GM21381 (cell line): ENCODE measurements around the gene KLHDC3.

ENCODE experiments used
- ATAC-seq: cut with Tn5 transposase; IDR thresholded peaks from one replicate; pipeline ENCODE4 v1.9.1; 2021; ENCODE audit warnings: mild to moderate bottlenecking, moderate library complexity; ENCODE audit not compliant: unreplicated experiment

The KLHDC3 gene, protein sequence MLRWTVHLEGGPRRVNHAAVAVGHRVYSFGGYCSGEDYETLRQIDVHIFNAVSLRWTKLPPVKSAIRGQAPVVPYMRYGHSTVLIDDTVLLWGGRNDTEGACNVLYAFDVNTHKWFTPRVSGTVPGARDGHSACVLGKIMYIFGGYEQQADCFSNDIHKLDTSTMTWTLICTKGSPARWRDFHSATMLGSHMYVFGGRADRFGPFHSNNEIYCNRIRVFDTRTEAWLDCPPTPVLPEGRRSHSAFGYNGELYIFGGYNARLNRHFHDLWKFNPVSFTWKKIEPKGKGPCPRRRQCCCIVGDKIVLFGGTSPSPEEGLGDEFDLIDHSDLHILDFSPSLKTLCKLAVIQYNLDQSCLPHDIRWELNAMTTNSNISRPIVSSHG

DNA sequence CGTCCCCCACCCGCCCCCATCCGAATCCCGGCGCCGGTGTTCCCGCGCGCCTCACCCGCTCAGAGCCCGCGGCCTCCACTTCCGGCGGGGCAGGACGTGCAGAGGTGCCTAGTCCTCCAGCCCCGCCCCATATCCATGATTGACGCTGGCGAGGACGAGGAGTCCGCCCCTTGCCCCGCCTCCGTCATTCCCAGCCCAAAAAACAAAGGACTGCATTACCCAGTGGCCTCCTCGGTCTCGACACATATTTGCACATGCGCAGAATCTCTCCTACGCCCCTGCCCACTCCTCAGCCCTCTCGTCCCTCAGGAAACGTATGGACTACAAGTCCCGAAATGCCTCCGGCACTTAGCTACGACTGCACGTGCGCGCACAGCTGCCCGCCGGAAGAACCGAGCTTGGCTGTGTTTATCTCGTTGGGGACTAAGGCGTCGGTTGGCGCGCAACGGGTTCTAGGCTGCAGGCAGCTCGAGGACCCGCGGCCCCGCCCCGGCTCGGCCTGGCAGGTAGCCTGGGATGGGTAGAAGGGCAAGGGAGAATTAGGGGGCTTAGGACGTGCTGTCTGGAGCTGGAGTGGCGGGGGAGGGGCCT lies at the start of gene KLHDC3, which contains the start of gene MEA1:
Gene KLHDC3 (plus strand): TSS at position 407 of the 591 bp plus-strand sequence. CDS start 2,944 bp downstream, outside the sequence.
Gene MEA1 (minus strand): TSS at position 104 of the 591 bp plus-strand sequence. CDS start 133 bp downstream, outside the sequence.
- ATAC-seq, result peak; percentile 92

DNA sequence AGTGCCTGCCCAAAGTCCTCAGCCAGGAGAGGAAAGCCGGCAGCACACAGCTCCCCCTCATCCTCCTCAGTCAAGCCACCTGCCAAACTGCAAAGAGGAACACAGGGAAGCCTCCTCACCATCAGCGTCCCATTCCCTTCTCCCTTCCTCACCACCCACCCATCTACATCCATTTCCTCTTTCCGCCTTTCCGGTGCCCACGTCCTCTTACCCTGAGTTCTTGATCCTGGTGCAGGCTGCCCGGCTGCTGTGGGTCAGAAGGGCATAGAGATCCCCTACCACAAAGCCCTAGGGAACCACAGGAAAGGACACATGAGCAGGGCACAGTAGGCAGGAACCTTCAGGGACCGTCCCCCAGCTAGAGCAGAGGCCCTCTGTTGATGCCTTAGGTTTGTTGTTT lies 47.5 kb upstream of the KLHDC3 start:
- no peak for ATAC-seq

DNA sequence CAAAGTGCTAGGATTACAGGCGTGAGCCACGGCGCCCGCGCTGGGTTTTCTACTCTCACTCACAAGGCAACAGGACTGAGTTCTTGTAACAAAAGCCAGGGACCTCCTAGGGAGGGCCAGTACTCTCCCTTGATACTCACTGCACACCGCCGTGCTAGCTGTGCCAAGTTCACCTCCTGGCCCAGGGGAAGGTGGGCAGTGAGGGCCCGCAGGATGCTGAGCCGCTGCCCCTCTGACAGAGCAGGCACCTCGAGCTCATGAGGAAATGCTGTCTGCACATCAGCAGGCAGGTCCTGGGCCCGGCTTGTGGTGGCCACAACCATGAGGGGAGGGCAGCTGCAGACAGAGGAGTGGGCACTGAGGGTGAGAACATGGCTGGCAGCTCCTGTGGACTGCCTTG lies 46.8 kb upstream of the KLHDC3 start:
- no peak for ATAC-seq

DNA sequence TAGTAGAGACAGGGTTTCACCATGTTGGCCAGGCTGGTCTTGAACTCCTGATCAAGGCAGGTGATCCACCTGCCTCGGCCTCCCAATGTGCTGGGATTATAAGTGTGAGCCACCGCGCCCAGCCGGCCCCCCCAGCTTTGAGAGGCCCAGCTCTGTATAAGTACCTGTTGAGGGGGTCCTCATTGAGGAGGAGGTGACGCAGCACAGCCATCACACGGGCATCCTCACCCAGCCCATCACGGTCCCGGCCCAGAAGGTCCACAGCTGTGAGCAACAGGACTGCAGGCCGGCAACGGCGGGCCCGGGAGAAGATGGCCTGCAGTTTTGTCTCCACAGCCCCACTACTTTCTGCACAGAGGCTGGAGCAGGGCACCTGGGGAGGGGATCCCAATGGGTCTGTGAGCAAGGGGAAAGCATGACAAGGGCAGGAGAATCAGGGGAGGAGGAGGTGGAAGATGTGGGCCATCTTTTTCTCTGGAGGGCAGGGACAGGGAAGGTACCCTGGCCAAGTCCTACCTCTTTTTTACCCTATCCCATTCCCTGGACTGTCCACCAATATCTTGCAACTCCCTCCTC lies 45.8 kb upstream of the KLHDC3 start:
- no peak for ATAC-seq

DNA sequence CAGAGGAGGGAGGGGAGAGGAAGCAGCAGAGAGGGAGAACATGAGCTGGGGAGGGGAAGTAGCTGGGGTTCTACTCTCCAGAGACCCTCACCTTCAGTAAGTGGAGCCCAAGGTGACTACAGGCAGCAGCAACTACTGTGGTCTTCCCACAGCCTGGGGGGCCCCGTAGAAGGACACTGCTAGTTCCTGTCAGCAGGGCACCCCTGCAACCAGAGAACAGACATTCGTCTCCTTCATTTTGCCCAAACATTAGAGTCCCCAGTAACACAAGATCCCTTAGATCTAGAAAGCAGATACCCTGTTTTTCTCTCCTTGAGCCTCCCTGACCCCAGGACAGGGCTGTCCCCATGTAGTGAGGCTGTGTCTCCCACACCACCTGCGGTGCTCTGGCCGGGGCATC lies 45.3 kb upstream of the KLHDC3 start:
- no peak for ATAC-seq

DNA sequence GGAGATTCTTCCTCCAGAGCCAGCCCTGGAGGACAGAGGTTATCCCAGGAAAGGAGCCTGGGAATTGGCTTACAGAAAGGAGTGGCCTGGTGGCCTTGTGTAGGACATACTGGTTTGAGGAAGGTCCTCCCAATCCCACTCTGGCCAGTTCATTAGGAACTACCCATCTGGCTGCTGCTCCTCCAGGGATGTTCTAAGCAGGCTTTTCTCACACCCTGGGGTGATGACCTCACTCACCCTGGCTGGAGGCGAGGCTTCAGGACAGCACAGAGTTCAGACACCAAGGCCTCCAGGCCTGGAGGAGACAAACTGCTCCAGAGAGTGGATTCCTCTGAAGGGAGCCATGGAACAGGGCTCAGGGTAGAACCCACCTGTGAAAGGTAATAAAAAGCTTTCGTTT lies 44.6 kb upstream of the KLHDC3 start:
- no peak for ATAC-seq

DNA sequence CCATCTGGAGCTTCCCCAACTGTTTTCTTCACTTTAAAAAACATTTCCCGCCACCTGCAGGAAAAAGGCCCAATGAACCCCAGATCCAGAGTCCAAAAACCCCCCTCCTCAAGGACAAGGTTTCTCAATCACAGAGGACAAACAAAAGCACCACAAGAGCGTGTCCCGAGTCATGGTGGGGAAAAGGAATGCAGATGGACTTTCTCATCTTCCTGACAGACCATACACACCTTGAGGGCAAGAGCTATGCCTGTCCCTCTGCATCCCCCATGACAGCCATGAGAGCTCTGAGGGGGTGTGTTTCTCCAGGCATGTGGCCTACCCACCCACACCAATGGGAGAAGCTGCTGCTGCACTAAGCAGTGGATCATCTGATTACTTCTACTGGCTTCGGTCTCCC lies 44.1 kb upstream of the KLHDC3 start:
- ATAC-seq, result no peak

DNA sequence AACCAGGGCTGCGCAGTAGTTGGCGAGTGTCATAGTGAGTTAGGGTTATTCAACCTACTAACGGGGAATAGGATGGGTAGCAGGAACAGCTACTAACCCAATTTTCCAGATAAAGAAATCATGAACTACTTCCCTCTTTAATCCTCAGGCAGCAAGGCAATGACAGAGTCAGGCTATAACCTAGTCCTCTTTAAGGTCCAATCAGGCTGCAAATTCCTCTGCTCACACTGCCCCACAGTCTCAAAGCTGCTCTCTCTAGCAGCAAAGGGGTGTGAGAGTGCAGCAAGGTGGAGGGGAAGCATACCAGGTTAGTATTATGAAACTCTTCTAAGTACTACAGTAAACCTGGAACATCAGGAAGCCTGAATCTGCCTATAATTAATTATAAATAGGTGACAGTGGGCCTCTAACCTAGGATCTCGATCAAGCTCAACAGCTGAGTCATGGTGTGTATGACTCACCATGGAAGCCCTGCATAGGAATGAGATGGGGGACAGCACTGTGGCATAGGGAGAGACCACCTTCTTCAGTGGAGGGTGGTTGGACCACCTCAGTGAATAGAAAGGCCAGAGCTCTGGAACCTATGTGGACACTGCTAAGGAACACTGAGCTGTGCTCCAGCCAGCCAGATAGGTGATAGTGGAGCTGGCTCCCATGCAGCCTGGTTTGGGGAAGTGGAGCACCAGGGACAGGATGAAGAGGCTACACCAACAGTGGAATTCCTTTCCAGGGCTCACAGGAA lies 43.0 kb upstream of the KLHDC3 start:
- ATAC-seq, result no peak

DNA sequence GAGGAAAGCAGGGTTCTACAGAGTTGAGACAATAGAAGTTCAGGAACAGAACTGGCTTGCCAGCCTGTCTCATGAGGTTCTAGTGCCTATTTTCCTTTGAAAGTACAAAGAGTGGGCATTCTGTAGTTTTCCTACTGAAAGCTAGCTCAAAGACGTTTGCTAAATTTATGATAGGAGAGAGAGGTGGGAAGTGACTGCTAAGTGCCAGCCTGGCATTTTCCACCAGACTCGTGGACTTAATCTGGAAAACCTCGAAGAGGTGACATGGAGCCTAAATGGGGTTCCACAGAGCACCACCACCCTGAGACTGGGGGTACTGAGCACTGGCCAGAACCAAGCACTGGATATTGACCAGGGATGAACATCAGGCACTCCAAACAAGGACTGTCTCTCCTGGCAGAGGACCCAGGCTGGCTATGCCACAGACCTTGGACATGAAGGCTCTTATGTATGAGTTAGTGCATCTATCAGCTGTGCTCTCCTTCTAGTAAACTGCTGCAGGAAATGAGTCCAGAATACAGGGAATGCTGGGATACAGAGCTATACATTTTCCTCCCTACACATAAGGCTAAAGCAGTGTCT lies 42.2 kb upstream of the KLHDC3 start:
- no peak for ATAC-seq

DNA sequence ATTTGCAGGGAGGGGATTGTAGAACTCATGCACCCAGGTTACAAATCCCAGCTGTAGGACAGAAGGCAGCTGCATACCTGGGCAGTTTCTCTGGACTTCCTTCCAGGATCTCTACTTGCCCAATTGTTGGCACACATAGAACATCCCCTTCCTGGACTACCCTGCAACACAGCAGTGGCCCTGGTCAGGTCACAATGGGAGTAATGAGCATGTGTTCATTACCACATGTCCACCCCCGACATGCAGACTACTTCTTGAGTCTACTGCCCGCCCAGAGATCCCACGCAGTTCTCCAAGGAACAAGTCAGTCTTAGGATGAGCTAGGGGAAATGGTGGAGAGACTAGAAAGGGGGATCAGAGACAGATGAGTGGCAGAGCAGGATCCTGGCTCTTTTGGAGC lies 40.1 kb upstream of the KLHDC3 start:
- ATAC-seq, result no peak

DNA sequence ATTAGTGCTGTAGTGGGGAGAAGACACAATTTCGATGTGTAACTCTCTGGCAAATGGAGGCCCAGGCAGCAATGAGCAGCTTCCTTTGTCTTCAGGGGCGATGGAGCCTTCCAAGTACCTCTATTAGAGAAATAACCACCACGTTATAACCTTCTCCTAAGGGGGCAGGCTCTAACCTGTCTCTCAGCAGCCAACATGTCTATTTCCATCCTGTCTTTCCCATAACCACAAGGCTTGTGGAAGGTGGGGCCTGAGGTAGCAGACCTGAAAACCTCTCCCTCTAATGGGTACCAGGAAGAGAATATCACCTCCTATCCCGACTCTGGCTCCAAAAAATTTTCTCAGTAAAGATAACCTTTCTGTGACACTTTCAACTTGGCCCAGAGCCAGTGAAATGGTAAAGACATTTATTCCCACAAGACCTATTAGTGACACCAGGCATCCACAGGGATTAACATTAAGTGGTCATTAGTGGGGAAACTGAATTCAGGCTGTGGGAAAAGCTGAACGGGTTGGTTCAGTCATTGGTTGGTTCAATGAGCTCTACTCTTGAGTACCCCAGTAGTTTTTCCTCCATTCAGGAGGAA lies 39.0 kb upstream of the KLHDC3 start:
- no peak for ATAC-seq

DNA sequence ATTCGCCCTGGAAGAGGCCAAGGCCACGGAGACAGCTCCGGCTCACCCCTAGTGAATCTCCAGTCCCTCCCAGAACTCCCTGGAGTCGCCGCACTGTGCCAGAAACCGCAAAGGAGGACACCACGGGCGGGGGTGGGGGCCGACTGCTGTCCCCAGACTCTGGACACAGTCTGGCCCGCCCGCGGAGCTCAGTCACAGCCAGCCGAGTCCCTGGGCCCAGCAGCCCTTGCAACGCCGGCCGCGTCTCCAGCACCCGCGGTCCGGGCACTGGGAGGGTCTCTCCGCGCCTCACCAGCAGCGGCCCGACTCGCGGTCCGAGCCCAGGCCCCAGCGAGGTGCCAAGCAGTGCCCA lies 35.6 kb upstream of the KLHDC3 start:
- ATAC-seq, result peak; percentile 15

DNA sequence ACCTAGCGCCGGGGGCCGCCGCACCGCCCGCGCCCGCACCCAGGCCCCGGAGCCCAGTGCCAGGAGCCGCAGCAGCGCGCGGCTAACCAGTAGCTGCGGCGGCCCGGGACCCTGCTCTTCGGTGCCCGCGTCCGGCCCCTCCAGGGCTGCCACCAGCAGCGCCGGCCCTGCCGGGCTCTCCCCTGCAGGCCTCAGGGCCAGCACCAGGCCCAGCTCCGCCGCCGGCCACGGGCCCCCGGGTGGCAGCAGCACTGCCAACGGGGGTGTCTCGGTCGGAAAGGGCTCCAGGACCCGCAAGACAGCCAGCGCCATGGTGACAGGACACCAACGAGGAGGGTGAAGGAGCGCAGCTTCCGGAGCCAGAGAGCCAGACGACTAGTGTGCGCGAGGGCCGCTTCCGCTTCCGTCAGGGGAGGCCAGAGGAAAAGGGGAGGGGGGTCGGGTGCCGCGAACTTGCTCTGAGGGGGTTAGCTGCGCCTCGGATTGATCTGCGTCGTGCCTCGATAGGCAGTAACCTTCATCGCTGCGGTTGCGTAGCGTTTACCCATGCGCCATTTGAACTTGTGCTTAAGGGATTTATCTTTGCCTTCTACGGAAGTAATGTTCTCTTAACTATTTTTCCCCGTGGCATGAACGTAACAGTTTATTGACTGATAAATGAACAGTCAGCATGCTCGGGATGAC lies 35.1 kb upstream of the KLHDC3 start, which contains the start of gene PEX6:
Gene PEX6 (minus strand): TSS at position 343 of the 684 bp plus-strand sequence. CDS start 31 bp downstream, at position 312.
- peak; percentile 90 for ATAC-seq

DNA sequence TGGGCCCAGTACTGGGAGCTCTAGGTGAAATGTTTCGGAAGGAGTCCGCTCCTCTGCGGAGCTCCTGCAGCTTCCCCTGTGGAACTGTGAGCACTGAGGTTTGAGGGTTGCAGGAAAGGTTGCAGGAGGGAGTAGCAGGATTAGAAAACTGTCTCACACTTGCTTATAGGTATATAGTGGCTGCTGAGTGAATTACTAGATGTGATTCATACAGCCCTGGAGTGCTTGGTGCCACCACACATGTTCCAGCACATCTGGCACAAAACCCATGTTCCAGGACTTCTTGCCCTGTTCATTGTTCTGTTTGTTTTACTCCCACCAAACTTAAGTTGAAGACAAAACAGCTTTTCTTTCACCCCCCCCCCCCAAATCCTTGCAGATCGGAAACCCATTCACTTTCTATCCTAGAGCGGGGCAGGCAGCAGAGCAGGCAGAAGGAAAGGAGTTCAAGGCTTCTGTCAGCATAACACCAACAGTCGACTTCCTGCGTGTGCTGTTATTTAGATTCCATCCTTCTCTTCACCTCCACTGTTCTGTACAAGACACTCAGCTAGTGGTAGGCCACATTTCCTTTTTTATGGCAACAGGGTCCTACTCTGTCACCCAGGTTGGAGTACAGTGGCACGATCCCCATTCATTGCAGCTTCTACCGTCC lies 34.4 kb upstream of the KLHDC3 start:
- ATAC-seq, result no peak

DNA sequence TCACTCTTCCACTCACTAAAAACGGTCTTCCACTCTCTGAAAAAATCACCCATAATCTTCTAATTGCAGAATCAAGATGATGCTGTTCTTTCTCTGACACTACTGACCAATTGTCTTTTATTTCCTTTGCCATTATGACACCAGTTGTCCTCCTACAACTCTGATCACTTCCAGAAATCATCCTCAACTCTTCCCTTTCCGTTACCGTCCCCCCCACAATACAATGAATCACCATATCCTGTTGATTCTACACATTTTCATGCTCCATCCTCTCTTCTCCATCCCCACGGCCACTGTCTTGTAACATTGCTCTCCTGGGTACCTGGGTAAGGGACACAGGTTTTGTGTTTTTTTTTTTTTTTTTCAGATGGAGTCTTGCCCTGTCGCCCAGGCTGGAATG lies 32.2 kb upstream of the KLHDC3 start:
- ATAC-seq, result no peak

DNA sequence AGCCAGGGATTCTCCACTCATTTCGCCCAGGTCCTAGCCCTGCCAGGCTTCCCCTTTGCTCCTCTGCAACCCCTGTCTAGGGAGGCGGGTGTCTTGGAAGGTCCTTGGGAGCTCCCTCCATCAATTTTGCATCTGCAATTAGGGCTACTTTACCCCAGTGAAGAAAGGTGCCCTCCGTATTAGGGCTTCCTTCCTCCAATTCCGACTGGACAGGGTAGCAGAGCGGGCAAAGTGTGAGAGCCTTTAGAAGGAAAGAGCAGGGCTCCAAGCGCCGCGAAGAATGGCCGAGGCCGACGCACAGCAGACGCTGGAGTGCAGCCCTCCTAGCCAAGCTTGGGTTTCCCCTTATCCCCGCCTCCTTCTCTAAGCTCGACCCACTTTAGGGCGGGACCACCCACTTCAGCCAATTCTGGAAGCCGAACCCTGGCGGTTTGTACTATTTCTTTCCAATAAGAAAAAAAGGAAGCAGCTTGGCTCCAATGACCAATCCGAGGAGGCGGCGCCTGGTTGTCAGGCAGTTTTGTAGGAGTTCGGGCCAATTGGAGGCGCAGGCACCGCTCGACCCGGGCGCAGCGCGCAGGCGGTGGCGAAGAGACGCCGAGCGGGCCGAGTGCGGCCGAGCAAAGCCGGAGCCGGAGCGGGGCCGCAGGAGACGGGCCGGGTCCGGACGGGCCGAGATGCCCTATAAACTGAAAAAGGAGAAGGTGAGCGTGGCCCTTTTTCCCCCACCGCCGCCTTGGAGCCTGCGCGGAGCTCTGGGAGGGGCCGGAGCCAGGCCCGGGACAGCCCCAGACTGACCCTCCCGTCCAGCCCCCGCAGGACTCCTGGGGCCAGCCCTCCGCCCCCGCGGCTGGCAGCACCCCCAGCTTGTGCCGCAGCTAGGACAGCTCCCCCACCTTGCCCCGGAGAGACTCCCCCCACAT lies 29.8 kb upstream of the KLHDC3 start, which contains the start of gene PPP2R5D:
Gene PPP2R5D (plus strand): TSS at position 570 of the 923 bp plus-strand sequence. CDS start 108 bp downstream, at position 678.
- ATAC-seq, result peak; percentile 94

DNA sequence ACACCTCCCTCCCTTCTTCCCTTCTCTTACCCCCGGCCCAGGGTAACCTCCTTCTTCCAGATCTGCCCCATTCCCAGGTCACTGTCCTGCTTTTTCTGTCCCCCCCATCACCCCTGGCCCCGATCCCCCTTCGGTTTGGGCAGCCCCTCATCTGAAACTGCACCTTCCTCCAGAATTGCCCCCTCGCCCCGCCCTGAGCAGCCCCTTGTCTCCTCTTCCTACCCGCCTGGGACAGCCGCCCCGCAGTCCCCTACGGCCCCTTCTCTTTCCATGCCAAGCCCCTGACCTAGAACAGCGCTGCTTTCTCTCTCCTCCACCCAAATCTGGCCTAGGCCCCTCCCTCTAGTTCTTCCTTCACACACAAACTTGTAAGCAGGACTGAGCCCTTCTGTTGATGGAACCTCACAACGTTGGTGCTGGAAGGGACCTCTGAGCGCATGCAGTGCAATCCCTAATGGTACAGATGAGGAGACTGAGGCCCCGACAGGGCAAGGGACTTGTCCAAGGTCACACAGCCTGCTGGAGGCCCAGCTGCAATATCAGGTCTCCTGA lies 29.0 kb upstream of the KLHDC3 start:
- ATAC-seq, result no peak
